Upper lobe of right lung (tissue), 1 donor: Measurements from ENCODE around the gene MRPL28. TPM values are rescaled to one million over a fixed set of nuclear protein-coding genes. Genes with fewer than 3 reads are reported as not detected.

Source experiments
- ATAC-seq: fragments of 200-7000 bp; cut with Tn5 transposase; one replicate; pipeline ENCODE4 v1.9.1; 2020; ENCODE audit warnings: mild to moderate bottlenecking, moderate library complexity
- DNase-seq: peaks from one replicate; pipeline ENCODE4 v3.0.0-alpha.2; 2020
- H3K27ac ChIP-seq: fragments of 200-600 bp; one replicate; pipeline ENCODE4 v1.8.0; 2022
- H3K27me3 ChIP-seq: fragments of 200-600 bp; one replicate; pipeline ENCODE4 v1.8.0; 2022; ENCODE audit warnings: mild to moderate bottlenecking
- H3K36me3 ChIP-seq: fragments of 200-600 bp; one replicate; pipeline ENCODE4 v1.8.0; 2022
- H3K4me1 ChIP-seq: fragments of 200-600 bp; one replicate; pipeline ENCODE4 v1.8.0; 2022
- H3K4me3 ChIP-seq: fragments of 200-600 bp; one replicate; pipeline ENCODE4 v1.8.0; 2022; ENCODE audit warnings: mild to moderate bottlenecking
- H3K9me3 ChIP-seq: fragments of 200-600 bp; one replicate; pipeline ENCODE4 v1.8.0; 2022
- CTCF ChIP-seq: fragments of 200-600 bp; IDR thresholded peaks from one replicate; pipeline ENCODE4 v1.8.0; 2022; ENCODE audit warnings: antibody characterized with exemption
- intact Hi-C: fragments of 100-400 bp; cut with DNase I; formaldehyde crosslinking; loops from one replicate; pipeline ENCODE4 v1.11.0; 2022
- total RNA-seq: library from RNA; stranded (reverse); fragmentation: NEBNext Ultra II Directional; extraction: Animal tissue kit (Norgen Biotek cat#: 25700); gene quantifications from one replicate; pipeline ENCODE4 v1.2.1, GENCODE V29; 2021
- donor health status: DM: no; HTN: yes; CAD: no; lungs with severe emphysema.

MRPL28 gene
- total RNA-seq, 1 donor from 2014 or later, result 39.0 TPM

GRCh38 chr16:369275-369865 is 968 bp downstream of the MRPL28 start:
- Histone ChIP-seq H3K4me3 (no peak overlapping the region), H3K27ac (no peak overlapping the region), H3K36me3 (peaks cover 46% of the 10 kb centered on the region), H3K9me3 (no peaks in the 10 kb centered on the region), H3K4me1 (peaks cover 16% of the 10 kb centered on the region), H3K27me3 (no peaks in the 10 kb centered on the region)
- intact Hi-C loops, result no loop called here
- peak; percentile 64 for DNase-seq
- no peak for TF ChIP-seq CTCF
- ATAC-seq, result no peak

- intact Hi-C loops, result no loop called here
- ATAC-seq, result no peak
- Histone ChIP-seq H3K4me3 (no peak overlapping the region), H3K9me3 (no peaks in the 10 kb centered on the region), H3K27ac (no peak overlapping the region), H3K4me1 (peaks cover 16% of the 10 kb centered on the region), H3K27me3 (no peaks in the 10 kb centered on the region), H3K36me3 (peaks cover 40% of the 10 kb centered on the region)
- DNase-seq, result no peak
- TF ChIP-seq CTCF, result no peak
Observed at GRCh38 chr16:368388-369158, 1.8 kb downstream of the MRPL28 start.

- intact Hi-C loops, result no loop called here
- TF ChIP-seq CTCF, result no peak
- ATAC-seq, result no peak
Observed at GRCh38 chr16:367333-367903, 2.9 kb downstream of the MRPL28 start.

GRCh38 chr16:366476-366875 is 3.9 kb downstream of the MRPL28 start:
- Histone ChIP-seq H3K27ac (no peak overlapping the region), H3K4me1 (peaks cover 16% of the 10 kb centered on the region), H3K4me3 (no peak overlapping the region), H3K27me3 (peaks cover 5% of the 10 kb centered on the region), H3K36me3 (peaks cover 22% of the 10 kb centered on the region), H3K9me3 (no peaks in the 10 kb centered on the region)
- DNase-seq, result no peak
- intact Hi-C loops, result no loop called here
- TF ChIP-seq CTCF, result no peak
- ATAC-seq, result no peak

More at GRCh38 chr16:367333-367903, 2.9 kb downstream of the MRPL28 start:
- H3K36me3 ChIP-seq, result peaks cover 30% of the 10 kb centered on the region
- peaks cover 5% of the 10 kb centered on the region for H3K27me3 ChIP-seq
- no peak for DNase-seq
- no peak overlapping the region for H3K4me3 ChIP-seq
- no peak overlapping the region for H3K27ac ChIP-seq
- H3K4me1 ChIP-seq, result peaks cover 16% of the 10 kb centered on the region
- no peaks in the 10 kb centered on the region for H3K9me3 ChIP-seq

GRCh38 chr16:364595-365491 is 5.5 kb downstream of the MRPL28 start:
- peaks cover 5% of the 10 kb centered on the region for H3K27me3 ChIP-seq
- no peak for DNase-seq
- H3K4me1 ChIP-seq, result peaks cover 8% of the 10 kb centered on the region
- H3K27ac ChIP-seq, result no peak overlapping the region
- peaks cover 22% of the 10 kb centered on the region for H3K36me3 ChIP-seq
- H3K9me3 ChIP-seq, result no peaks in the 10 kb centered on the region
- H3K4me3 ChIP-seq, result no peak overlapping the region
- TF ChIP-seq CTCF, result no peak
- no peak for ATAC-seq
- intact Hi-C loops, result no loop called here
